Right lobe of liver (tissue), 6 donors: Measurements from ENCODE around the gene TMC6. TPM values are rescaled to one million over a fixed set of nuclear protein-coding genes. Genes with fewer than 3 reads are reported as not detected.

ENCODE experiments used
- ATAC-seq, 4 donors: fragments of 200-7000 bp; cut with Tn5 transposase; one replicate each; pipeline ENCODE4 v1.9.1; 2020; ENCODE audit warnings: mild to moderate bottlenecking in 4 of 4, moderate library complexity in 4 of 4
- DNase-seq, 3 donors: peaks; one replicate each; pipeline ENCODE4 v3.0.0-alpha.2; 2020
- H3K27ac ChIP-seq, 3 donors: fragments of 200-600 bp; one replicate each; pipeline ENCODE4 v1.8.0; 2022
- H3K27me3 ChIP-seq, 2 donors: fragments of 200-600 bp; one replicate each; pipeline ENCODE4 v1.8.0; 2022
- H3K36me3 ChIP-seq, 4 donors: fragments of 200-600 bp; sonication (generic) in 1 of 4; one replicate each; pipeline versions ENCODE4 v1.5.1 to v1.8.0; 2017 to 2022; ENCODE audit warnings: control low read depth in 1 of 4
- H3K4me1 ChIP-seq, 4 donors: fragments of 200-600 bp; sonication (generic) in 1 of 4; one replicate each; pipeline versions ENCODE4 v1.5.1 to v1.8.0; 2017 to 2022; ENCODE audit warnings: control low read depth in 1 of 4
- H3K4me3 ChIP-seq, 3 donors: fragments of 200-600 bp; one replicate each; pipeline ENCODE4 v1.8.0; 2022
- H3K9me3 ChIP-seq, 4 donors: fragments of 200-600 bp; sonication (generic) in 1 of 4; one replicate each; pipeline versions ENCODE4 v1.5.1 to v1.8.0; 2017 to 2022; ENCODE audit warnings: control low read depth in 1 of 4
- POLR2A ChIP-seq: fragments of 450-650 bp; IDR thresholded peaks from one replicate; pipeline ENCODE4 v1.6.1; 2017; ENCODE audit warnings: antibody characterized with exemption, mild to moderate bottlenecking
- WGBS: methylation state at CpG from one replicate; pipeline ENCODE4 v1.1.6; 2018; ENCODE audit warnings: low coverage, low lambda C conversion rate; ENCODE audit not compliant: insufficient coverage; ENCODE audit errors: missing lambda C conversion rate; 5-methylcytosine and 5-hydroxymethylcytosine counted together
- intact Hi-C, 2 donors: fragments of 100-400 bp; cut with DNase I; formaldehyde crosslinking; loops; one replicate each; pipeline versions ENCODE4 v1.11.2 to v1.14.1; 2022
- total RNA-seq, 6 experiments: library from RNA; depleted of rRNA in 2 of 6; stranded (reverse); fragments of >200 nt in 2 of 6; fragmentation: NEBNext Ultra II Directional in 3 of 6; extraction: Animal tissue kit (Norgen Biotek cat#: 25700) in 3 of 6; gene quantifications; one replicate each; pipeline versions ENCODE4 v1.1.0 to v1.2.4, GENCODE V29; 2016 to 2023
- TF ChIP-seq, protein P1 (sequence below), 4 donors: fragments of 200-600 bp in 3 of 4; fragments of 450-650 bp in 1 of 4; IDR thresholded peaks; one replicate each; pipeline versions ENCODE4 v1.5.1 to v1.8.0; 2016 to 2022; ENCODE audit warnings: antibody characterized with exemption in 4 of 4, mild to moderate bottlenecking in 2 of 4
- donor health status: DM: no; HTN: yes; CAD: no.
- donor health status: DM: no; HTN: no; CAD: no.
- donor health status: DM: no; HTN: no; CAD: no.
- donor health status: DM: no; HTN: yes; CAD: no.
- donor health status: DM: no; HTN: yes; CAD: no.

Gene TMC6
- total RNA-seq, 6 experiments from 2014 or later, result 10.9 to 24.7 (median 15.7) TPM

GRCh38 chr17:78124081-78124835, 4.3 kb downstream of the TMC6 start:
- DNase-seq (peak in 2 of 3 donors; percentile 46 to 58), ATAC-seq (peak in 1 of 4 donors; percentile 6)
- Histone ChIP-seq H3K4me3 (no peak overlapping the region), H3K27me3 (no peaks in the 10 kb centered on the region), H3K27ac (no peak overlapping the region), H3K36me3 (no peaks in the 10 kb centered on the region), H3K9me3 (no peaks in the 10 kb centered on the region), H3K4me1 (peaks cover 0 to 22% (median 2%) of the 10 kb centered on the region in 4 donors)
- intact Hi-C loops, result no loop called here
- WGBS, result 62% methylated on average over 3 of the region's 30 CpGs
- no peak for TF ChIP-seq POLR2A
- TF ChIP-seq, protein P1, sequence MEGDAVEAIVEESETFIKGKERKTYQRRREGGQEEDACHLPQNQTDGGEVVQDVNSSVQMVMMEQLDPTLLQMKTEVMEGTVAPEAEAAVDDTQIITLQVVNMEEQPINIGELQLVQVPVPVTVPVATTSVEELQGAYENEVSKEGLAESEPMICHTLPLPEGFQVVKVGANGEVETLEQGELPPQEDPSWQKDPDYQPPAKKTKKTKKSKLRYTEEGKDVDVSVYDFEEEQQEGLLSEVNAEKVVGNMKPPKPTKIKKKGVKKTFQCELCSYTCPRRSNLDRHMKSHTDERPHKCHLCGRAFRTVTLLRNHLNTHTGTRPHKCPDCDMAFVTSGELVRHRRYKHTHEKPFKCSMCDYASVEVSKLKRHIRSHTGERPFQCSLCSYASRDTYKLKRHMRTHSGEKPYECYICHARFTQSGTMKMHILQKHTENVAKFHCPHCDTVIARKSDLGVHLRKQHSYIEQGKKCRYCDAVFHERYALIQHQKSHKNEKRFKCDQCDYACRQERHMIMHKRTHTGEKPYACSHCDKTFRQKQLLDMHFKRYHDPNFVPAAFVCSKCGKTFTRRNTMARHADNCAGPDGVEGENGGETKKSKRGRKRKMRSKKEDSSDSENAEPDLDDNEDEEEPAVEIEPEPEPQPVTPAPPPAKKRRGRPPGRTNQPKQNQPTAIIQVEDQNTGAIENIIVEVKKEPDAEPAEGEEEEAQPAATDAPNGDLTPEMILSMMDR (IDR thresholded peaks at IDR 0.05), result no peak

DNA sequence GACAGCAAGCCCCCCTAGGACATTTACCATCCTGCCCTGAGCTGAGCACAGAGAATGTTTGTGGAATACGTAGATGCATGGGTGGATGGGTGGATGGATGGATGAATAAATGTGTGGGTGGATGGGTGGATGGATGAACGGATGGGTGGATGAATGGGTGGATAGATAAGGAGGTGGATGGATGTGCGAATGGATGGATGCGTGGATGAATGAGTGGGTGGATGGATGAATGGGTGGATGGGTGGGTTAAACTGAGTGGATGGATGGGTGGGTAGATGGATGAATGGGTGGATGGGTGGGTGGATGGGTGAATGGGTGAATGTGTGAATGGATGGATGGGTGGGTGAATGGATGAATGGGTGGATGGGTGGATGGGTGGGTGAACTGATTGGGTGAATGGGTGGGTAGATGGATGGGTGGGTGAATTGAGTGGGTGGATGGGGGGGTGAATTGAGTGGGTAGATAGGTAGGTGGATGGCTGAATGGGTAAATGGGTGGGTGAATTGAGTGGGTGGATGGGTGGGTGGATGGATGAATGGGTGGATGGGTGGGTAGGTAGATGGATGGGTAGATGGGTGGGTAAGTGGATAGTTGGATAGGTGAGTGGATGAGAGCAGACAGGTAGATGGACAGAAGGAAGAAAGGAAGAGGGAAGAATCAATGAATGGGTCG, 5.2 kb downstream of the TMC6 start:
- intact Hi-C loops, result no loop called here
- H3K9me3 ChIP-seq, result no peaks in the 10 kb centered on the region
- no peaks in the 10 kb centered on the region for H3K36me3 ChIP-seq
- H3K4me3 ChIP-seq, result no peak overlapping the region
- peaks cover 0 to 16% (median 0%) of the 10 kb centered on the region in 4 donors for H3K4me1 ChIP-seq
- WGBS, result 89% methylated on average over 5 of the region's 5 CpGs
- DNase-seq, result no peak
- H3K27me3 ChIP-seq, result no peaks in the 10 kb centered on the region
- no peak overlapping the region for H3K27ac ChIP-seq
- no peak for ATAC-seq
- no peak for TF ChIP-seq POLR2A
- TF ChIP-seq, protein P1 (IDR thresholded peaks at IDR 0.05), result no peak

DNA sequence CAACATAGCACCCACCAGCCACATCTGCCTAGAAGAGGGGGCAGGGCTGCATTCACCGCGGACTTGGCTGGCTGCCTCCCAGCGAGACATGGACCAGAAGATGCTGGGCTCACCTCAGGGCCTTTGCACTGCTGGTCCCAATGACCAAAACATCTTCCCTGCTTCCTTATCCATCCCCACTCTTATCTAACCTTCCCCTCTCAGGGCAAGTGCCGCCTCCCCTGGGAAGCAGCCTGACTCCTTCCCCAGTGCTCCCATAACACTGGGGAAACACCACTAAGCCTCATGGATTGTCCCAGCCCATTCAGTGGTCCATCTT, 5.7 kb downstream of the TMC6 start:
- DNase-seq (no peak), ATAC-seq (no peak)
- Histone ChIP-seq H3K4me3 (no peak overlapping the region), H3K9me3 (no peaks in the 10 kb centered on the region), H3K36me3 (no peaks in the 10 kb centered on the region), H3K27ac (no peak overlapping the region), H3K4me1 (peaks cover 0 to 11% (median 0%) of the 10 kb centered on the region in 4 donors), H3K27me3 (no peaks in the 10 kb centered on the region)
- intact Hi-C loops, result no loop called here
- no CpG with 5 or more reads among the region's 4 CpGs for WGBS
- TF ChIP-seq, protein P1 (IDR thresholded peaks at IDR 0.05), result no peak
- TF ChIP-seq POLR2A, result no peak

- Histone ChIP-seq H3K4me1 (peaks cover 0 to 7% (median 0%) of the 10 kb centered on the region in 4 donors), H3K27ac (no peak overlapping the region)
- intact Hi-C loops, result no loop called here
Measured at GRCh38 chr17:78122216-78122930, 6.2 kb downstream of the TMC6 start.

More at GRCh38 chr17:78122216-78122930, 6.2 kb downstream of the TMC6 start:
- no CpG with 5 or more reads among the region's 23 CpGs for WGBS
- DNase-seq (peak in 2 of 3 donors; percentile 23 to 56), ATAC-seq (no peak)
- Histone ChIP-seq H3K9me3 (no peaks in the 10 kb centered on the region), H3K27me3 (no peaks in the 10 kb centered on the region), H3K4me3 (no peak overlapping the region), H3K36me3 (no peaks in the 10 kb centered on the region)
- TF ChIP-seq, protein P1 (IDR thresholded peaks at IDR 0.05), result no peak
- TF ChIP-seq POLR2A, result no peak
